Activated CD8-positive, alpha-beta T cell treated with anti-CD3 and anti-CD28 coated beads, Interleukin-2, amount 10 ng/mL, durations not matched to agents 7 days and 5 days (primary cell): ENCODE measurements around the gene CDK14. TPM values are rescaled to one million over a fixed set of nuclear protein-coding genes. Genes with fewer than 3 reads are reported as not detected.
A peak's percentile ranks its signal among the peaks of the same experiment; 100 is the strongest.

Experiments
- ATAC-seq: fragments of 150-1000 bp; cut with Tn5 transposase; one replicate; pipeline ENCODE4 v1.10.0; 2021; ENCODE audit warnings: moderate library complexity
- CTCF ChIA-PET: fragments of 350-600 bp; sonication (Branson Sonifier 250); formaldehyde crosslinking; loops from one replicate; lab custom pipeline; 2021; ENCODE audit warnings: antibody characterized with exemption; lab: Charles Lee
- POLR2A ChIA-PET: fragments of 350-600 bp; sonication (Branson Sonifier 250); formaldehyde crosslinking; loops from one replicate; lab custom pipeline; 2021; ENCODE audit warnings: antibody characterized with exemption; lab: Charles Lee
- DNase-seq: peaks from one replicate; pipeline ENCODE4 v3.0.0-alpha.2; 2020
- H3K27ac Mint-ChIP-seq: one replicate; pipeline ENCODE4 v1.8.0; 2021; ENCODE audit warnings: mild to moderate bottlenecking, mixed read lengths
- H3K27me3 Mint-ChIP-seq: one replicate; pipeline ENCODE4 v1.8.0; 2021; ENCODE audit warnings: low read depth, mixed read lengths
- H3K36me3 Mint-ChIP-seq: one replicate; pipeline ENCODE4 v1.8.0; 2021; ENCODE audit warnings: low read depth, mixed read lengths
- H3K4me1 Mint-ChIP-seq: one replicate; pipeline ENCODE4 v1.8.0; 2021; ENCODE audit warnings: low read depth, mixed read lengths
- H3K4me3 Mint-ChIP-seq: one replicate; pipeline ENCODE4 v1.8.0; 2021; ENCODE audit warnings: mild to moderate bottlenecking, mixed read lengths
- H3K9me3 Mint-ChIP-seq: one replicate; pipeline ENCODE4 v1.8.0; 2022; ENCODE audit warnings: mixed read lengths; ENCODE audit not compliant: insufficient read depth
- total RNA-seq, 2 experiments: library from RNA; stranded (reverse); gene quantifications; one replicate each; pipeline ENCODE4 v1.2.3, GENCODE V29; 2021

Gene CDK14
- total RNA-seq = not detected

GRCh38 chr7:90595801-90596670 is at the start of gene CDK14:
TSS of gene CDK14 (plus strand) at chr7:90596321. CDS start at chr7:90596628, 307 bp downstream.
- Mint-ChIP-seq H3K27ac (no peak within 1 kb of the TSS), H3K4me3 (peak within 1 kb of the TSS; percentile 68), H3K9me3 (no peaks in the 10 kb centered on the region), H3K27me3 (peaks cover 41% of the 10 kb centered on the region), H3K36me3 (no peaks in the 10 kb centered on the region), H3K4me1 (peaks cover 12% of the 10 kb centered on the region)
- POLR2A ChIA-PET = no interaction called here
- DNase-seq = peak; percentile 54
- CTCF ChIA-PET = no interaction called here
- peak; percentile 80 for ATAC-seq

- H3K4me3 Mint-ChIP-seq = no peak overlapping the region
- POLR2A ChIA-PET = no interaction called here
- H3K4me1 Mint-ChIP-seq = no peaks in the 10 kb centered on the region
- H3K27me3 Mint-ChIP-seq = no peaks in the 10 kb centered on the region
- no peaks in the 10 kb centered on the region for H3K36me3 Mint-ChIP-seq
- no peak overlapping the region for H3K27ac Mint-ChIP-seq
- no peaks in the 10 kb centered on the region for H3K9me3 Mint-ChIP-seq
- ATAC-seq (no peak), DNase-seq (no peak)
- CTCF ChIA-PET = no interaction called here
Measured at GRCh38 chr7:90551036-90551435, 45.1 kb upstream of the CDK14 start.

- CTCF ChIA-PET = no interaction called here
- POLR2A ChIA-PET = no interaction called here
- ATAC-seq (no peak), DNase-seq (no peak)
- peaks cover 2% of the 10 kb centered on the region for H3K27me3 Mint-ChIP-seq
- H3K4me1 Mint-ChIP-seq = no peaks in the 10 kb centered on the region
- H3K36me3 Mint-ChIP-seq = no peaks in the 10 kb centered on the region
- H3K4me3 Mint-ChIP-seq = no peak overlapping the region
- H3K9me3 Mint-ChIP-seq = no peaks in the 10 kb centered on the region
- H3K27ac Mint-ChIP-seq = no peak overlapping the region
Measured at GRCh38 chr7:90552521-90552920, 43.6 kb upstream of the CDK14 start.

- no peaks in the 10 kb centered on the region for H3K9me3 Mint-ChIP-seq
- no peak overlapping the region for H3K27ac Mint-ChIP-seq
- DNase-seq (no peak), ATAC-seq (no peak)
- no peaks in the 10 kb centered on the region for H3K36me3 Mint-ChIP-seq
- CTCF ChIA-PET = no interaction called here
- H3K27me3 Mint-ChIP-seq = peaks cover 2% of the 10 kb centered on the region
- POLR2A ChIA-PET = no interaction called here
- H3K4me1 Mint-ChIP-seq = no peaks in the 10 kb centered on the region
- no peak overlapping the region for H3K4me3 Mint-ChIP-seq
Measured at GRCh38 chr7:90560730-90561129, 35.4 kb upstream of the CDK14 start.

DNA sequence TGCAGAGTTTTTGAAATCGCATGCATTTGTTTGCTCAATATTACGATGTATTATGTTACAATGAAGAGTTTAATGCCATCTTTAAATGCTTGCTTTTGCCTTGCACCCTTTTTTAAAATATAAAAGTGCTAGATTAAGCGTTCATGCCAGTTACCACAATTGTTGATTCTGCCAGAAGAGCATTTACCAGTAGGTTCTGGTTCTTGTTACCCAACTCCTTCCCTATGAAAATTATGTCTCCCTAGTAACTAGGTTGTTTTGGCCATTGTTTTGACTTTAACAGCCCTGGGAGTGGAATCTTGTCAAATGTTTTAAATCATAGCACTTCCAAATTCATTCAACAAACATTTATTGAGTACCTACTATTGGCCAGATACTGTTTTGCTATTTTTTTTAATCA is 32.8 kb upstream of the CDK14 start:
- no peaks in the 10 kb centered on the region for H3K27me3 Mint-ChIP-seq
- ChIA-PET CTCF (no interaction called here), POLR2A (no interaction called here)

GRCh38 chr7:90564455-90564854 is 31.7 kb upstream of the CDK14 start:
- no peaks in the 10 kb centered on the region for H3K27me3 Mint-ChIP-seq
- H3K36me3 Mint-ChIP-seq = no peaks in the 10 kb centered on the region
- CTCF ChIA-PET = no interaction called here
- H3K9me3 Mint-ChIP-seq = no peaks in the 10 kb centered on the region
- no peak overlapping the region for H3K4me3 Mint-ChIP-seq
- DNase-seq (no peak), ATAC-seq (no peak)
- POLR2A ChIA-PET = no interaction called here
- H3K27ac Mint-ChIP-seq = no peak overlapping the region
- no peaks in the 10 kb centered on the region for H3K4me1 Mint-ChIP-seq

More for the DNA sequence above, 32.8 kb upstream of the CDK14 start:
- Mint-ChIP-seq H3K36me3 (no peaks in the 10 kb centered on the region), H3K4me3 (no peak overlapping the region), H3K4me1 (no peaks in the 10 kb centered on the region), H3K9me3 (no peaks in the 10 kb centered on the region), H3K27ac (no peak overlapping the region)
- DNase-seq (no peak), ATAC-seq (no peak)

GRCh38 chr7:90568213-90568612 is 27.9 kb upstream of the CDK14 start:
- Mint-ChIP-seq H3K36me3 (no peaks in the 10 kb centered on the region), H3K4me1 (no peaks in the 10 kb centered on the region), H3K27ac (no peak overlapping the region), H3K4me3 (no peak overlapping the region), H3K9me3 (no peaks in the 10 kb centered on the region), H3K27me3 (no peaks in the 10 kb centered on the region)
- DNase-seq (no peak), ATAC-seq (no peak)
- ChIA-PET CTCF (interaction anchor here (0.6 kb wide), 1 partner anchor 15 kb away, joined by 4 read pairs; no protein-coding TSS in a partner anchor), POLR2A (no interaction called here)

- no peak overlapping the region for H3K4me3 Mint-ChIP-seq
- H3K36me3 Mint-ChIP-seq = no peaks in the 10 kb centered on the region
- no peak overlapping the region for H3K27ac Mint-ChIP-seq
- ChIA-PET CTCF (no interaction called here), POLR2A (no interaction called here)
- H3K4me1 Mint-ChIP-seq = no peaks in the 10 kb centered on the region
- DNase-seq = no peak
- H3K9me3 Mint-ChIP-seq = no peaks in the 10 kb centered on the region
- ATAC-seq = no peak
- no peaks in the 10 kb centered on the region for H3K27me3 Mint-ChIP-seq
Measured at GRCh38 chr7:90569368-90569767, 26.8 kb upstream of the CDK14 start.

DNA sequence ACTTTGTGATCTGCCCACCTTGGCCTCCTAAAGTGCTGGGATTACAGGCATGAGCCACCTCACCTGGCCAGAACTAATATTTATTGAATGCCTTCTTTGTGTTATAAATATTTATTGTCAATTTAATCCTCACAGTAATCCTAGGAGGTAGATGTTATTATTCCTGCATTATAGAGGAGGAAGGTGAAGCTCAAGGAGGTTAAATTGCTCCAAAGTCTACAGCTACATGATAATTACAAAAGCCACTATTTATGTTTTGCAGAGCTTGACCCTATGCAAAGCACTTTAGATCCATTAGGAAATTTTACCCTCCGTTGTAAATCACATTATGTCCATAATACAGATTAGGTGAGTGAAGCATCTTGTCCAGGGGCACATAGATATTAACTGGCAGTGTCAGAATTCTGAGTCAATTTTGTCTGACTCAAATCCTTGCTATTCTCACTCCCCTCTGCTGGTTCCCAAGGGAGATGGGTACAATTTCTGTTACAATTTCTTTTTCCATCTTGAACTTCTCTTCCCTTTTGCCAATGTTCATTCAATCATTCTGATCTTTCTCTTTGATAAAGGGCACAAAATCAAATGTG is 25.7 kb upstream of the CDK14 start:
- POLR2A ChIA-PET = no interaction called here
- Mint-ChIP-seq H3K27ac (no peak overlapping the region), H3K36me3 (no peaks in the 10 kb centered on the region), H3K9me3 (no peaks in the 10 kb centered on the region), H3K27me3 (no peaks in the 10 kb centered on the region), H3K4me1 (no peaks in the 10 kb centered on the region), H3K4me3 (no peak overlapping the region)
- DNase-seq (no peak), ATAC-seq (no peak)
- CTCF ChIA-PET = no interaction called here

- DNase-seq = no peak
- Mint-ChIP-seq H3K27me3 (no peaks in the 10 kb centered on the region), H3K36me3 (no peaks in the 10 kb centered on the region), H3K27ac (no peak overlapping the region), H3K9me3 (no peaks in the 10 kb centered on the region), H3K4me3 (no peak overlapping the region), H3K4me1 (no peaks in the 10 kb centered on the region)
- CTCF ChIA-PET = no interaction called here
- POLR2A ChIA-PET = no interaction called here
- no peak for ATAC-seq
Measured at GRCh38 chr7:90574146-90574819, 21.8 kb upstream of the CDK14 start.

GRCh38 chr7:90574820-90575187 is 21.3 kb upstream of the CDK14 start:
- H3K36me3 Mint-ChIP-seq = no peaks in the 10 kb centered on the region
- no peak overlapping the region for H3K4me3 Mint-ChIP-seq
- ATAC-seq (no peak), DNase-seq (no peak)
- ChIA-PET POLR2A (no interaction called here), CTCF (no interaction called here)
- no peaks in the 10 kb centered on the region for H3K27me3 Mint-ChIP-seq
- no peaks in the 10 kb centered on the region for H3K4me1 Mint-ChIP-seq
- no peak overlapping the region for H3K27ac Mint-ChIP-seq
- no peaks in the 10 kb centered on the region for H3K9me3 Mint-ChIP-seq

- Mint-ChIP-seq H3K4me1 (no peaks in the 10 kb centered on the region), H3K36me3 (no peaks in the 10 kb centered on the region), H3K27ac (no peak overlapping the region), H3K9me3 (no peaks in the 10 kb centered on the region), H3K4me3 (no peak overlapping the region), H3K27me3 (no peaks in the 10 kb centered on the region)
- CTCF ChIA-PET = no interaction called here
- POLR2A ChIA-PET = no interaction called here
- no peak for DNase-seq
- ATAC-seq = no peak
Measured at GRCh38 chr7:90579181-90579688, 16.9 kb upstream of the CDK14 start.
